ENCODE measurements around the gene EMC9. TPM values are rescaled to one million over a fixed set of nuclear protein-coding genes. Genes with fewer than 3 reads are reported as not detected.

EMC9 gene
- total RNA-seq, 1 experiment from 2014 or later, result 42.0 TPM

GRCh38 chr14:24096545-24097181 lies 44.7 kb downstream of the EMC9 start:
- POLR2A ChIA-PET, result interaction anchor here (1.1 to 1.2 kb wide), 2 partner anchors 9 to 10 kb away, joined by 3 read pairs; no protein-coding TSS in a partner anchor

GRCh38 chr14:24095271-24096068 lies 45.9 kb downstream of the EMC9 start:
- intact Hi-C loops (cut with micrococcal nuclease), result loop anchor here (10.0 kb wide), 1 partner anchor 111 kb away; the partner anchor contains the start of gene DHRS4L2
- ChIA-PET RAD21 (ENCODE audit: low non-redundant PET in 1 of 2, low total read pairs in 2 of 2, uncharacterized antibody in 2 of 2, unreplicated experiment in 2 of 2) (interaction anchor here in 1 of 2 experiments (0.5 kb wide), 1 partner anchor 174 kb away, joined by 3 read pairs; no protein-coding TSS in a partner anchor), CTCF (interaction anchor here (1.4 to 6.0 kb wide), 2 partner anchors 13 kb away, joined by 4 to 73 read pairs; no protein-coding TSS in a partner anchor), POLR2A (interaction anchor here (1.1 to 4.5 kb wide), 4 partner anchors 12 to 65 kb away, joined by 4 to 49 read pairs (median 8); partner anchors contain the start of genes DCAF11, IRF9 and NRL)
- Histone ChIP-seq H3K9me2 (ENCODE audit: insufficient read depth) (no peaks in the 10 kb centered on the region), H3K4me2 (ENCODE audit: low read length) (peak overlapping the region; percentile 87), H3K27ac (ENCODE audit: low read depth, low read length) (peak overlapping the region; percentile 87), H3K79me2 (ENCODE audit: insufficient read depth, low read length) (peaks cover 7% of the 10 kb centered on the region; the same call in 1 of the 2 replicates), H4K20me1 (ENCODE audit: insufficient read depth) (no peaks in the 10 kb centered on the region), H3K4me3 (replicated peaks in 1 of 2; ENCODE audit: low read depth in 1 of 2, low read length in 2 of 2) (peak overlapping the region; percentile 94 to 96), H2AFZ (ENCODE audit: low read depth, low read length, poor library complexity, severe bottlenecking) (no peak overlapping the region), H3K9ac (ENCODE audit: low read length) (peak overlapping the region; percentile 84), H3K4me1 (ENCODE audit: control insufficient read depth in 1 of 2, insufficient read depth in 2 of 2, low read length in 2 of 2) (peaks cover 15 to 22% of the 10 kb centered on the region in 2 experiments), H3K9me3 (ENCODE audit: control insufficient read depth in 1 of 2, insufficient read depth in 1 of 2, low read depth in 1 of 2, low read length in 2 of 2) (no peaks in the 10 kb centered on the region), H3K36me3 (ENCODE audit: control insufficient read depth in 1 of 2, insufficient read depth in 2 of 2, low read length in 2 of 2) (no peaks in the 10 kb centered on the region), H3K27me3 (ENCODE audit: insufficient read depth, low read length) (no peaks in the 10 kb centered on the region)
- ATAC-seq (no peak), DNase-seq (ENCODE audit: low read depth, low spot score) (no peak)
- BruUV-seq (replicated peaks), result no TSS peak
- TF ChIP-seq POLR2AphosphoS5 (IDR thresholded peaks at IDR 0.05; ENCODE audit: low read depth, low read length) (0 out of 2 replicates have a peak, but pooled peaks have one; percentile 13), POLR2A (IDR thresholded peaks at IDR 0.05; ENCODE audit: borderline replicate concordance, extremely low read depth, insufficient read depth, insufficient read length) (no peak), ELF1 (IDR thresholded peaks at IDR 0.05; ENCODE audit: borderline replicate concordance, low read depth) (no peak), FOSL1 (IDR thresholded peaks at IDR 0.05; ENCODE audit: low read depth) (no peak), CBX3 (IDR thresholded peaks at IDR 0.05; ENCODE audit: low read depth) (no peak)

More at GRCh38 chr14:24096545-24097181, 44.7 kb downstream of the EMC9 start:
- no peak for ATAC-seq
- H3K9me3 ChIP-seq (ENCODE audit: control insufficient read depth in 1 of 2, insufficient read depth in 1 of 2, low read depth in 1 of 2, low read length in 2 of 2), result no peaks in the 10 kb centered on the region
- H3K4me2 ChIP-seq (ENCODE audit: low read length), result no peak overlapping the region
- BruUV-seq (replicated peaks), result no TSS peak
- H3K9me2 ChIP-seq (ENCODE audit: insufficient read depth), result no peaks in the 10 kb centered on the region
- DNase-seq (ENCODE audit: low read depth, low spot score), result no peak
- no peaks in the 10 kb centered on the region for H4K20me1 ChIP-seq (ENCODE audit: insufficient read depth)
- ChIA-PET RAD21 (ENCODE audit: low non-redundant PET in 1 of 2, low total read pairs in 2 of 2, uncharacterized antibody in 2 of 2, unreplicated experiment in 2 of 2) (interaction anchor here in 1 of 2 experiments (1.3 kb wide), 1 partner anchor 10 kb away, joined by 3 read pairs; no protein-coding TSS in a partner anchor), CTCF (interaction anchor here (1.4 kb wide), 1 partner anchor 12 kb away, joined by 4 read pairs; no protein-coding TSS in a partner anchor)
- no peak for TF ChIP-seq EZH2 (IDR thresholded peaks at IDR 0.05)
- TF ChIP-seq TCF7L2 (IDR thresholded peaks at IDR 0.05; ENCODE audit: borderline replicate concordance, extremely low read depth, insufficient read depth, insufficient read length), result no peak
- TF ChIP-seq, protein P1, sequence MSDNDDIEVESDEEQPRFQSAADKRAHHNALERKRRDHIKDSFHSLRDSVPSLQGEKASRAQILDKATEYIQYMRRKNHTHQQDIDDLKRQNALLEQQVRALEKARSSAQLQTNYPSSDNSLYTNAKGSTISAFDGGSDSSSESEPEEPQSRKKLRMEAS (IDR thresholded peaks at IDR 0.05), result no peak
- TF ChIP-seq SRF (IDR thresholded peaks at IDR 0.05; ENCODE audit: low read depth), result no peak
- TF ChIP-seq YY1 (IDR thresholded peaks at IDR 0.05; ENCODE audit: extremely low read depth, insufficient replicate concordance, low read depth, low read length), result no peak
- no peak for TF ChIP-seq EGR1 (IDR thresholded peaks at IDR 0.05; ENCODE audit: low read depth)
- TF ChIP-seq ZNF274 (IDR thresholded peaks at IDR 0.05; ENCODE audit: low read depth, low read length), result no peak
- no peak overlapping the region for H3K4me3 ChIP-seq (replicated peaks in 1 of 2; ENCODE audit: low read depth in 1 of 2, low read length in 2 of 2)
- H3K27ac ChIP-seq (ENCODE audit: low read depth, low read length), result no peak overlapping the region
- no peaks in the 10 kb centered on the region for H3K27me3 ChIP-seq (ENCODE audit: insufficient read depth, low read length)
- peaks cover 15 to 22% of the 10 kb centered on the region in 2 experiments for H3K4me1 ChIP-seq (ENCODE audit: control insufficient read depth in 1 of 2, insufficient read depth in 2 of 2, low read length in 2 of 2)
- H3K36me3 ChIP-seq (ENCODE audit: control insufficient read depth in 1 of 2, insufficient read depth in 2 of 2, low read length in 2 of 2), result no peaks in the 10 kb centered on the region
- H3K79me2 ChIP-seq (ENCODE audit: insufficient read depth, low read length), result peaks cover 7% of the 10 kb centered on the region; the same call in 1 of the 2 replicates
- intact Hi-C loops (cut with micrococcal nuclease), result loop anchor here (10.0 kb wide), 1 partner anchor 112 kb away; the partner anchor contains the start of gene DHRS4L2
- H3K9ac ChIP-seq (ENCODE audit: low read length), result no peak overlapping the region
- H2AFZ ChIP-seq (ENCODE audit: low read depth, low read length, poor library complexity, severe bottlenecking), result no peak overlapping the region
